ENCODE measurements around the gene ARAP1. TPM values are rescaled to one million over a fixed set of nuclear protein-coding genes. Genes with fewer than 3 reads are reported as not detected.

ARAP1 gene
- polyA plus RNA-seq, 1 donor from 2014 or later: 3.5 TPM

DNA sequence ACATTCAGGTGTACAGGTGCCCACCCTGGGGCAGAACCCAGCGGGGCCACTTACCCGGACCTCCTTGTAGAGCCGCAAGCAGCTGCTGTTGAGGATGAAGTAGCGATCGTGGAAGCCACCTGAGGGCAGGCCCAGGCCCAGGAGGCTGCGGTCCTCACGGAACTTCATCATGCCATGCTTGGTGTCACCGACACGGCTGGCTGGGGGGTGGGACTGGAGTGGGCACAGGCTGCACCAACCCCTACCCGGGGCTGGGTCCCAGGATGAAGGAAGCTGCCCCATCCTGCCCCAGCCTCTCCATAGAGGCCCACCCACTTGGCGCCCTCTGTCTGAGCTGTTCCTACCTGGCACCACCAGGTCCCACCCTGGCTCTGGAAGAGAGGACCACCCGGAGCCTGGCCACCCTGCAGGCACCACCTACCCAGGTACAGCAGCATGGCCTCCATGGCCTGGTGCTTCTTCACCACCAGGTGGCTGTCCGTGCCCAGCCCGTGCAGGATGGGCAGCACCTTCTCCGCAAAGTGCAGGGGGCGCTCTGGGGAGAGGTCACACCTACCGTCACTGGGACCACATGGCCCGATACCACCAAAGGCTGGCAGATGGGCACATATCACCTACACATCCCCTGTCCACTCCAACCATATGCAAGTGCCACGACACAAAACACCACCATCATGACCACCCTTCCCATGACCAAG, 58.8 kb downstream of the ARAP1 start:
- H3K79me2 ChIP-seq (replicated peaks; ENCODE audit: insufficient read depth, low read length): no peaks in the 10 kb centered on the region
- H3K4me2 ChIP-seq (ENCODE audit: low read length): no peak overlapping the region
- H3K4me3 ChIP-seq (ENCODE audit: low read length): no peak overlapping the region
- H3F3A ChIP-seq (ENCODE audit: insufficient read depth, low read length, poor library complexity, severe bottlenecking): no peaks in the 10 kb centered on the region
- no peaks in the 10 kb centered on the region for H4K20me1 ChIP-seq (ENCODE audit: insufficient read depth)
- no peaks in the 10 kb centered on the region for H3K9me3 ChIP-seq (ENCODE audit: low read length)
- H3K27me3 ChIP-seq (ENCODE audit: insufficient read depth, low read depth, low read length): no peaks in the 10 kb centered on the region
- H2AFZ ChIP-seq (ENCODE audit: low read depth, low read length): no peak overlapping the region
- H3K9ac ChIP-seq (ENCODE audit: low read length): no peak overlapping the region
- TF ChIP-seq POLR2AphosphoS5 (IDR thresholded peaks at IDR 0.05) (no peak), RAD21 (conservative IDR thresholded peaks at IDR 0.05) (no peak)
- no peak overlapping the region for H3K27ac ChIP-seq (ENCODE audit: low read length)
- H3K9me2 ChIP-seq (ENCODE audit: insufficient read depth, low read length): no peaks in the 10 kb centered on the region
- no peaks in the 10 kb centered on the region for H3K36me3 ChIP-seq (ENCODE audit: insufficient read depth, low read length)

GRCh38 chr11:72692498-72693237, 59.5 kb downstream of the ARAP1 start:
- Histone ChIP-seq H3K79me2 (replicated peaks; ENCODE audit: insufficient read depth, low read length) (no peaks in the 10 kb centered on the region), H3K27me3 (ENCODE audit: insufficient read depth, low read depth, low read length) (no peaks in the 10 kb centered on the region), H3K9me2 (ENCODE audit: insufficient read depth, low read length) (no peaks in the 10 kb centered on the region), H3K27ac (ENCODE audit: low read length) (no peak overlapping the region), H3K36me3 (ENCODE audit: insufficient read depth, low read length) (no peaks in the 10 kb centered on the region), H3K9ac (ENCODE audit: low read length) (no peak overlapping the region), H2AFZ (ENCODE audit: low read depth, low read length) (no peak overlapping the region), H3K9me3 (ENCODE audit: low read length) (no peaks in the 10 kb centered on the region), H3K4me3 (ENCODE audit: low read length) (no peak overlapping the region), H3F3A (ENCODE audit: insufficient read depth, low read length, poor library complexity, severe bottlenecking) (no peaks in the 10 kb centered on the region), H3K4me2 (ENCODE audit: low read length) (no peak overlapping the region), H4K20me1 (ENCODE audit: insufficient read depth) (no peaks in the 10 kb centered on the region)
- no peak for TF ChIP-seq POLR2AphosphoS5 (IDR thresholded peaks at IDR 0.05)

DNA sequence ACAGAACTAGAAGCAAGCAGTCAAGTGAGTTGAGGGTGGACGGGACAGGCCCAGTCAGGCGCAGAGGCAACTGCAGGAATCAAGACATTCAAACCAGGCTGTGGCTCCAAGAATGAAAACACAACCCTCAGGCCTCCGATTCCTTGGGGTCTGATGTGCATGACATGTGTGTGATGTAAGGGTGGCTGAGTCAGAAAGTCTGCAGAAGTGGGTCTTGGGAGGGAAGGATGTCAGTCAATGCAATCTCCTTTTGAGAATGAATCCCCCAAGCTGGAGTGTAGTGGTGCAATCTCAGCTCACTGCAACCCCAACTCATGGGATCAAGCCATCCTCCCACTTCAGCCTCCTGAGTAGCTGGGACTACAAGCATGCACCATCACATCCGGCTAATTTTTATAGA, 62.0 kb downstream of the ARAP1 start:
- no peak overlapping the region for H2AFZ ChIP-seq (ENCODE audit: low read depth, low read length)
- no peaks in the 10 kb centered on the region for H3K79me2 ChIP-seq (replicated peaks; ENCODE audit: insufficient read depth, low read length)
- no peak overlapping the region for H3K4me2 ChIP-seq (ENCODE audit: low read length)
- TF ChIP-seq RAD21 (conservative IDR thresholded peaks at IDR 0.05) (no peak), SMC3 (conservative IDR thresholded peaks at IDR 0.05; ENCODE audit: poor library complexity) (no peak), TAF1 (IDR thresholded peaks at IDR 0.05; ENCODE audit: low read depth) (no peak), POLR2AphosphoS5 (IDR thresholded peaks at IDR 0.05) (no peak), MXI1 (conservative IDR thresholded peaks at IDR 0.05; ENCODE audit: poor library complexity, severe bottlenecking) (no peak), EP300 (conservative IDR thresholded peaks at IDR 0.05; ENCODE audit: poor library complexity, severe bottlenecking) (no peak), REST (IDR thresholded peaks at IDR 0.05; ENCODE audit: borderline replicate concordance) (no peak), EZH2 (IDR thresholded peaks at IDR 0.05; ENCODE audit: borderline replicate concordance, insufficient read depth, low read length, poor library complexity, severe bottlenecking) (no peak), CTCF (IDR thresholded peaks at IDR 0.05; ENCODE audit: poor library complexity, severe bottlenecking) (no peak)
- H3K36me3 ChIP-seq (ENCODE audit: insufficient read depth, low read length): no peaks in the 10 kb centered on the region
- no peaks in the 10 kb centered on the region for H3K9me2 ChIP-seq (ENCODE audit: insufficient read depth, low read length)
- no peaks in the 10 kb centered on the region for H4K20me1 ChIP-seq (ENCODE audit: insufficient read depth)
- H3K27ac ChIP-seq (ENCODE audit: low read length): no peak overlapping the region
- H3F3A ChIP-seq (ENCODE audit: insufficient read depth, low read length, poor library complexity, severe bottlenecking): no peaks in the 10 kb centered on the region
- H3K4me3 ChIP-seq (ENCODE audit: low read length): no peak overlapping the region
- no peaks in the 10 kb centered on the region for H3K9me3 ChIP-seq (ENCODE audit: low read length)
- no peak overlapping the region for H3K9ac ChIP-seq (ENCODE audit: low read length)
- H3K27me3 ChIP-seq (ENCODE audit: insufficient read depth, low read depth, low read length): no peaks in the 10 kb centered on the region

Data from neural cell (in vitro differentiated cells).